Naive thymus-derived CD4-positive, alpha-beta T cell (primary cell): ENCODE results near the gene CLCA1. TPM values are rescaled to one million over a fixed set of nuclear protein-coding genes. Genes with fewer than 3 reads are reported as not detected.

Experiments used
- ATAC-seq: fragments of 150-1000 bp; cut with Tn5 transposase; 2 replicates; pipeline ENCODE4 v1.10.0; 2021; ENCODE audit warnings: mild to moderate bottlenecking, moderate library complexity
- CTCF ChIA-PET: fragments of 350-600 bp; sonication (Branson Sonifier 250); formaldehyde crosslinking; loops from one replicate; lab custom pipeline; 2021; ENCODE audit warnings: antibody characterized with exemption; lab: Charles Lee
- POLR2A ChIA-PET: fragments of 350-600 bp; sonication (Branson Sonifier 250); formaldehyde crosslinking; loops from one replicate; lab custom pipeline; 2021; ENCODE audit warnings: antibody characterized with exemption, inconsistent platforms; lab: Charles Lee
- DNase-seq, 9 donors: peaks; one replicate each; pipeline versions ENCODE4 v3.0.0 to v3.0.0-alpha.2; 2020 to 2022; ENCODE audit warnings: mixed read lengths in 1 of 9
- H3K27ac ChIP-seq: one replicate; pipeline ENCODE4 v1.7.0; 2013; ENCODE audit warnings: mild to moderate bottlenecking, low read depth, low read length, moderate library complexity
- H3K27me3 ChIP-seq, 2 donors: one replicate each; pipeline ENCODE4 v1.7.0; 2013; ENCODE audit warnings: low read length in 2 of 2, mild to moderate bottlenecking in 2 of 2, moderate library complexity in 2 of 2; ENCODE audit not compliant: control insufficient read depth in 2 of 2, insufficient read depth in 2 of 2
- H3K36me3 ChIP-seq, 3 experiments: 1 replicate in 2 of 3; 2 replicates in 1 of 3; pipeline ENCODE4 v1.7.0; 2013; ENCODE audit warnings: low read length in 3 of 3, mild to moderate bottlenecking in 3 of 3, moderate library complexity in 1 of 3; ENCODE audit not compliant: insufficient read depth in 3 of 3, control insufficient read depth in 2 of 3
- H3K4me1 ChIP-seq, 2 donors: one replicate each; pipeline ENCODE4 v1.7.0; 2013; ENCODE audit warnings: low read length in 2 of 2, mild to moderate bottlenecking in 2 of 2, moderate library complexity in 1 of 2; ENCODE audit not compliant: control insufficient read depth in 2 of 2, insufficient read depth in 2 of 2
- H3K4me3 ChIP-seq: 2 replicates; pipeline ENCODE4 v1.7.0; 2013; ENCODE audit warnings: mild to moderate bottlenecking, low read length
- H3K9me3 ChIP-seq, 3 experiments: 1 replicate in 2 of 3; 2 replicates in 1 of 3; pipeline ENCODE4 v1.7.0; 2013; ENCODE audit warnings: low read length in 3 of 3; ENCODE audit not compliant: control insufficient read depth in 2 of 3
- H3K27ac Mint-ChIP-seq, 9 donors: one replicate each; pipeline ENCODE4 v1.8.0; 2020 to 2022; ENCODE audit warnings: mixed read lengths in 9 of 9, mild to moderate bottlenecking in 8 of 9, moderate library complexity in 5 of 9, inconsistent platforms in 2 of 9
- H3K27me3 Mint-ChIP-seq, 5 donors: one replicate each; pipeline ENCODE4 v1.8.0; 2021 to 2022; ENCODE audit warnings: mixed read lengths in 5 of 5, mild to moderate bottlenecking in 1 of 5
- H3K36me3 Mint-ChIP-seq, 5 donors: one replicate each; pipeline ENCODE4 v1.8.0; 2020 to 2022; ENCODE audit warnings: mixed read lengths in 5 of 5, mild to moderate bottlenecking in 3 of 5, inconsistent platforms in 1 of 5
- H3K4me1 Mint-ChIP-seq, 7 donors: one replicate each; pipeline ENCODE4 v1.8.0; 2020 to 2022; ENCODE audit warnings: mixed read lengths in 7 of 7, mild to moderate bottlenecking in 3 of 7, inconsistent platforms in 1 of 7
- H3K4me3 Mint-ChIP-seq, 10 donors: one replicate each; pipeline ENCODE4 v1.8.0; 2020 to 2022; ENCODE audit warnings: mild to moderate bottlenecking in 10 of 10, mixed read lengths in 10 of 10, moderate library complexity in 6 of 10, inconsistent platforms in 2 of 10
- H3K9me3 Mint-ChIP-seq, 11 donors: one replicate each; pipeline ENCODE4 v1.8.0; 2020 to 2022; ENCODE audit warnings: mixed read lengths in 11 of 11, mild to moderate bottlenecking in 4 of 11, inconsistent platforms in 1 of 11, moderate library complexity in 1 of 11
- intact Hi-C, 2 donors: fragments of 100-400 bp; cut with micrococcal nuclease; formaldehyde crosslinking; loops; one replicate each; pipeline ENCODE4 v1.15.1; 2023
- polyA plus RNA-seq, 2 donors: library from polyadenylated mRNA; unstranded; fragments of 300-500 nt; fragmentation: Illumina TruSeq; gene quantifications; one replicate each; pipeline ENCODE4 v1.2.3, GENCODE V29; 2021
- total RNA-seq, 6 experiments: library from RNA in 5 of 6; stranded (reverse) in 5 of 6; gene quantifications; 1 replicate in 5 of 6; 2 replicates in 1 of 6; pipeline ENCODE4 v1.2.3 and lab custom pipeline; 2021 to 2026

CLCA1 gene
- total and polyA plus RNA-seq, 7 experiments from 2014 or later = not detected

GRCh38 chr1:86516335-86516734, 47.6 kb downstream of the CLCA1 start:
- ChIA-PET CTCF (interaction anchor here (1.0 kb wide), 1 partner anchor 17 kb away, joined by 3 read pairs; no protein-coding TSS in a partner anchor), POLR2A (no interaction called here)

GRCh38 chr1:86517336-86517735, 48.6 kb downstream of the CLCA1 start:
- CTCF ChIA-PET = interaction anchor here (0.9 to 1.2 kb wide), 3 partner anchors 10 to 18 kb away, joined by 3 to 4 read pairs (median 3); no protein-coding TSS in a partner anchor
- H3K27me3 Mint-ChIP-seq = no peaks in the 10 kb centered on the region

More at GRCh38 chr1:86516335-86516734, 47.6 kb downstream of the CLCA1 start:
- Mint-ChIP-seq H3K27me3 (no peaks in the 10 kb centered on the region), H3K9me3 (no peaks in the 10 kb centered on the region), H3K4me3 (no peak overlapping the region), H3K36me3 (no peaks in the 10 kb centered on the region), H3K27ac (no peak overlapping the region), H3K4me1 (no peaks in the 10 kb centered on the region)
- H3K4me1 ChIP-seq = no peaks in the 10 kb centered on the region
- no peak overlapping the region for H3K27ac ChIP-seq
- H3K36me3 ChIP-seq = no peaks in the 10 kb centered on the region
- H3K9me3 ChIP-seq = no peaks in the 10 kb centered on the region
- intact Hi-C loops = loop anchor here in 1 of 2 donors (5.0 kb wide), 2 partner anchors 226 to 566 kb away; no protein-coding TSS in a partner anchor
- no peaks in the 10 kb centered on the region for H3K27me3 ChIP-seq
- H3K4me3 ChIP-seq = no peak overlapping the region
- ATAC-seq = no peak
- DNase-seq = no peak

DNA sequence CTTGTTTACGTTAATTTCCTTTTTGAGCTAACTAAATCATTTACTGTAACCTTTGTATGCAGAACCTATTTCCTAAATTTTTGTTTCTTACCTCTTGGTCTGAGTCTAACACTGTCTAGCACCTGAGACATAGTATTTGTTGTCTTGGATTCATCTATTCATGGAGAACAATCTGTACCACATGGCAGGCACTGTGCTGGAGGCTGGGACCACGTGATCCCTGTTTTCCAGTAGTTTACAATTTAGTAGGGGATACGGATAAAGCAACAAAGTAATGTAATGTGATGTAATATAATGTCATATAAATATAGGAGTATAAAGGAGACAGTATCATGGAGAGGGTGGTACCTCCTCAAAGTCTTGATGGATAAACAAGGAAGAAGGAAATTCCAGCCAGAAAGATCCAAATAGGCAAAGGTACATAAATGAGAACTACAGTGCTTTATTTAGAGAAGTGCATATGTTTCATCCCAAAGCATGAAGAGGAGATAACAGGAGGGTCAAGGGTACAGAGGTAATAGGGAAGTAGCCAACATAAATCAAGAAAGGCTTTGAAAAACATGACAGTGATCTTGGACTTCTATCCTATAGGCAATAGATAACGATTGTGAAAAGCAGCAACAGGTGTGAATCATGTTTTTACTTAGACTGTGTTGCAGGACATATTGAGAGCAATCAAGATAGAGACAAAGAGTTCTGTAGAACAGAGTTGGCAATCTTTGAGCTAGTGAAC, 52.2 kb downstream of the CLCA1 start:
- Histone ChIP-seq H3K27ac (no peak overlapping the region), H3K36me3 (no peaks in the 10 kb centered on the region), H3K4me3 (no peak overlapping the region), H3K4me1 (no peaks in the 10 kb centered on the region), H3K9me3 (no peaks in the 10 kb centered on the region), H3K27me3 (no peaks in the 10 kb centered on the region)
- no peak overlapping the region for H3K27ac Mint-ChIP-seq
- ChIA-PET POLR2A (interaction anchor here (0.6 kb wide), 1 partner anchor 1244 kb away, joined by 3 read pairs; no protein-coding TSS in a partner anchor), CTCF (no interaction called here)
- no peaks in the 10 kb centered on the region for H3K4me1 Mint-ChIP-seq
- no peaks in the 10 kb centered on the region for H3K27me3 Mint-ChIP-seq
- intact Hi-C loops = no loop called here
- no peak for DNase-seq
- no peak overlapping the region for H3K4me3 Mint-ChIP-seq
- no peaks in the 10 kb centered on the region for H3K36me3 Mint-ChIP-seq
- peaks cover 0 to 2% (median 0%) of the 10 kb centered on the region in 11 donors for H3K9me3 Mint-ChIP-seq
- no peak for ATAC-seq

More at GRCh38 chr1:86517336-86517735, 48.6 kb downstream of the CLCA1 start:
- H3K27ac ChIP-seq = no peak overlapping the region
- H3K36me3 ChIP-seq = no peaks in the 10 kb centered on the region
- no peak overlapping the region for H3K27ac Mint-ChIP-seq
- ATAC-seq = no peak
- POLR2A ChIA-PET = no interaction called here
- no peak for DNase-seq
- no peaks in the 10 kb centered on the region for H3K27me3 ChIP-seq
- intact Hi-C loops = loop anchor here in 1 of 2 donors (5.0 kb wide), 2 partner anchors 225 to 565 kb away; no protein-coding TSS in a partner anchor
- H3K9me3 Mint-ChIP-seq = no peaks in the 10 kb centered on the region
- H3K4me1 Mint-ChIP-seq = no peaks in the 10 kb centered on the region
- H3K4me3 Mint-ChIP-seq = no peak overlapping the region
- no peaks in the 10 kb centered on the region for H3K9me3 ChIP-seq
- H3K4me3 ChIP-seq = no peak overlapping the region
- no peaks in the 10 kb centered on the region for H3K4me1 ChIP-seq
- no peaks in the 10 kb centered on the region for H3K36me3 Mint-ChIP-seq

DNA sequence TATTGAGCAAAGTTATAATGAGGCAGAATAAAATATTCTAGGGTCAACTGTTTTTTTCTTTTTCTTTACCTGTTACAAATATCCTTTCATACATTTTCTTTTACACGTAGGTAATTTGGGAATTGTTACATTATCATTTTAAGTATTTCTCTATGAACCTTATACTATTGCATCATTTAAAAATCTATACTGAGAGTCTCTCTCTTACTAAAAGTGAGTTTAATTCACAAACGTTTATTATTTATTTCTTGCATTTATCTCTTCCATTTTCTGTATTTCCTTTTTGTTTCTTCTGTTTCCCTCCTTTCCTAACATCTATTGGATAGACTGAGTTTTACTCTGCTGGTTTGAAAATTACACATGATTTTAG, 52.8 kb downstream of the CLCA1 start:
- Mint-ChIP-seq H3K4me1 (no peaks in the 10 kb centered on the region), H3K27me3 (no peaks in the 10 kb centered on the region), H3K36me3 (no peaks in the 10 kb centered on the region), H3K4me3 (no peak overlapping the region), H3K9me3 (peaks cover 0 to 2% (median 0%) of the 10 kb centered on the region in 11 donors), H3K27ac (no peak overlapping the region)
- H3K4me1 ChIP-seq = no peaks in the 10 kb centered on the region
- CTCF ChIA-PET = no interaction called here
- H3K36me3 ChIP-seq = no peaks in the 10 kb centered on the region
- H3K4me3 ChIP-seq = no peak overlapping the region
- H3K9me3 ChIP-seq = no peaks in the 10 kb centered on the region
- no peak overlapping the region for H3K27ac ChIP-seq
- ATAC-seq (no peak), DNase-seq (no peak)
- intact Hi-C loops = no loop called here
- no peaks in the 10 kb centered on the region for H3K27me3 ChIP-seq
- POLR2A ChIA-PET = interaction anchor here (0.6 kb wide), 1 partner anchor 1244 kb away, joined by 3 read pairs; no protein-coding TSS in a partner anchor

DNA sequence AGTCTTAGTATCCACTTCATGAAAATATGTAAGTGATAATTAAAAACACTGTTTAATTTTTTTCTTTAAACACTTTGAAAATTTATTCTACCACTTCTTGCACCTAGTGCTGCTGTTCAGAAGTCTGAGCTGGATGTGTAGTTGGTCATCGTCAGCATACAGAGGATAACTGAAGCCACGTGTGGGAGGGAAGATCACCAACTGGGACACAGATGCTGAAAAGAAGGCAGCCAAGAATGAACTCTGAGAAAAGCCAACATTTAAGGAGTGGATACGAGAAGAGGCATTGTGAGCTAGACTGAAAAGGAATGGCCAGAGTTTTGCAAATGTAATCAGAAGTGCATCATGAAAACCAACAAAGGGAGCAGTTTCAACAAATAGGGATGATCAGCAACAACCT, 53.5 kb downstream of the CLCA1 start:
- Mint-ChIP-seq H3K4me3 (no peak overlapping the region), H3K4me1 (no peaks in the 10 kb centered on the region), H3K36me3 (no peaks in the 10 kb centered on the region), H3K9me3 (peaks cover 0 to 2% (median 0%) of the 10 kb centered on the region in 11 donors), H3K27ac (no peak overlapping the region), H3K27me3 (no peaks in the 10 kb centered on the region)
- ChIA-PET POLR2A (no interaction called here), CTCF (no interaction called here)
- Histone ChIP-seq H3K36me3 (no peaks in the 10 kb centered on the region), H3K27me3 (no peaks in the 10 kb centered on the region), H3K4me3 (no peak overlapping the region), H3K27ac (no peak overlapping the region), H3K4me1 (no peaks in the 10 kb centered on the region), H3K9me3 (no peaks in the 10 kb centered on the region)
- intact Hi-C loops = no loop called here
- no peak for ATAC-seq
- DNase-seq = no peak

GRCh38 chr1:86523670-86524354, 55.1 kb downstream of the CLCA1 start:
- H3K4me1 Mint-ChIP-seq = no peaks in the 10 kb centered on the region
- CTCF ChIA-PET = no interaction called here
- H3K4me1 ChIP-seq = no peaks in the 10 kb centered on the region
- no peaks in the 10 kb centered on the region for H3K36me3 ChIP-seq
- intact Hi-C loops = no loop called here
- H3K27ac ChIP-seq = no peak overlapping the region
- no peak overlapping the region for H3K4me3 Mint-ChIP-seq
- H3K27ac Mint-ChIP-seq = no peak overlapping the region
- H3K9me3 Mint-ChIP-seq = peaks cover 0 to 2% (median 0%) of the 10 kb centered on the region in 11 donors
- DNase-seq (no peak), ATAC-seq (no peak)
- no peaks in the 10 kb centered on the region for H3K27me3 ChIP-seq
- H3K9me3 ChIP-seq = no peaks in the 10 kb centered on the region
- POLR2A ChIA-PET = no interaction called here
- no peak overlapping the region for H3K4me3 ChIP-seq
- no peaks in the 10 kb centered on the region for H3K36me3 Mint-ChIP-seq
- no peaks in the 10 kb centered on the region for H3K27me3 Mint-ChIP-seq
